T-cell (primary cell): ENCODE data around the gene SHLD2. TPM values are rescaled to one million over a fixed set of nuclear protein-coding genes. Genes with fewer than 3 reads are reported as not detected.
"Not testable (repeated sequence)": the region's sequence is repeated elsewhere in the genome, so short reads cannot be mapped to it uniquely, and the experiment has no call there.

Source experiments
- ATAC-seq, 4 experiments: fragments of 200-7000 bp in 3 of 4; fragments of 150-1000 bp in 1 of 4; cut with Tn5 transposase; replicated peaks in 1 of 4; 1 replicate in 3 of 4; 2 replicates in 1 of 4; pipeline ENCODE4 v1.10.0; 2021; ENCODE audit warnings: moderate library complexity in 3 of 4, mild to moderate bottlenecking in 2 of 4, moderate number of reproducible peaks in 1 of 4
- CTCF ChIA-PET, 2 donors: fragments of 300-600 bp; sonication (Branson Sonifier 250); formaldehyde crosslinking; loops; one replicate each; lab custom pipeline; 2022; ENCODE audit warnings: antibody characterized with exemption in 2 of 2; lab: Charles Lee
- POLR2A ChIA-PET, 2 donors: fragments of 300-600 bp; sonication (Branson Sonifier 250); formaldehyde crosslinking; loops; one replicate each; lab custom pipeline; 2022; ENCODE audit warnings: antibody characterized with exemption in 2 of 2; lab: Charles Lee
- DNase-seq, 35 experiments: peaks; one replicate each; pipeline versions ENCODE4 v3.0.0 to v3.0.0-alpha.2; 2013 to 2023
- H3K27ac ChIP-seq: one replicate; pipeline ENCODE4 v1.5.1; 2013; ENCODE audit warnings: low read length
- H3K27me3 ChIP-seq, 2 experiments: replicated peaks in 1 of 2; 1 replicate in 1 of 2; 2 replicates in 1 of 2; pipeline versions ENCODE4 v1.6.1 to v1.7.0; 2013; ENCODE audit warnings: low read length in 1 of 2, mixed read lengths in 1 of 2; ENCODE audit not compliant: control insufficient read depth in 2 of 2, insufficient read depth in 2 of 2; ENCODE audit errors: extremely low read depth in 1 of 2
- H3K36me3 ChIP-seq, 2 donors: 1 replicate in 1 of 2; 2 replicates in 1 of 2; pipeline versions ENCODE4 v1.6.1 to v1.7.0; 2013; ENCODE audit warnings: low read length in 1 of 2; ENCODE audit not compliant: control insufficient read depth in 2 of 2, insufficient read depth in 1 of 2; ENCODE audit errors: extremely low read depth in 1 of 2
- H3K4me1 ChIP-seq, 2 experiments: 1 replicate in 1 of 2; 2 replicates in 1 of 2; pipeline versions ENCODE4 v1.6.1 to v1.7.0; 2013; ENCODE audit warnings: low read length in 2 of 2, mixed read lengths in 1 of 2; ENCODE audit not compliant: insufficient read depth in 2 of 2, control insufficient read depth in 1 of 2; ENCODE audit errors: extremely low read depth in 1 of 2
- H3K4me3 ChIP-seq, 2 donors: 1 replicate in 1 of 2; 2 replicates in 1 of 2; pipeline versions ENCODE4 v1.5.1 to v1.7.0; 2013; ENCODE audit warnings: mild to moderate bottlenecking in 2 of 2, low read length in 1 of 2, moderate library complexity in 1 of 2; ENCODE audit not compliant: control insufficient read depth in 1 of 2; ENCODE audit errors: extremely low read depth in 1 of 2
- H3K9me3 ChIP-seq: 2 replicates; pipeline ENCODE4 v1.7.0; 2013
- H3K27ac Mint-ChIP-seq, 2 donors: one replicate each; pipeline ENCODE4 v1.8.0; 2020 to 2021; ENCODE audit warnings: mild to moderate bottlenecking in 2 of 2, mixed read lengths in 2 of 2
- H3K27me3 Mint-ChIP-seq, 2 donors: one replicate each; pipeline ENCODE4 v1.8.0; 2021 to 2022; ENCODE audit warnings: mixed read lengths in 2 of 2
- H3K36me3 Mint-ChIP-seq: one replicate; pipeline ENCODE4 v1.8.0; 2021; ENCODE audit warnings: mixed read lengths
- H3K4me1 Mint-ChIP-seq, 3 donors: one replicate each; pipeline ENCODE4 v1.8.0; 2020 to 2022; ENCODE audit warnings: mixed read lengths in 3 of 3, mild to moderate bottlenecking in 1 of 3
- H3K4me3 Mint-ChIP-seq, 3 donors: one replicate each; pipeline ENCODE4 v1.8.0; 2020 to 2022; ENCODE audit warnings: mild to moderate bottlenecking in 3 of 3, mixed read lengths in 3 of 3, moderate library complexity in 3 of 3
- H3K9me3 Mint-ChIP-seq, 3 donors: one replicate each; pipeline ENCODE4 v1.8.0; 2020 to 2022; ENCODE audit warnings: mixed read lengths in 3 of 3
- WGBS: methylation state at CpG from one replicate; pipeline ENCODE4 v1.1.5; 2013; ENCODE audit warnings: missing lambda C conversion rate; ENCODE audit not compliant: insufficient coverage; 5-methylcytosine and 5-hydroxymethylcytosine counted together
- total RNA-seq, 35 experiments: library from RNA in 6 of 35; stranded (reverse) in 6 of 35; fragments of 120-200 nt in 1 of 35; gene quantifications; one replicate each; pipeline versions ENCODE4 v1.2.1 to v1.2.4 and lab custom pipeline; 2013 to 2026

The SHLD2 gene
- total RNA-seq, 5 donors from 2014 or later (not counting 1 experiment from before 2014, with no cell fraction given) = 20.9 to 29.3 (median 22.1) TPM

DNA sequence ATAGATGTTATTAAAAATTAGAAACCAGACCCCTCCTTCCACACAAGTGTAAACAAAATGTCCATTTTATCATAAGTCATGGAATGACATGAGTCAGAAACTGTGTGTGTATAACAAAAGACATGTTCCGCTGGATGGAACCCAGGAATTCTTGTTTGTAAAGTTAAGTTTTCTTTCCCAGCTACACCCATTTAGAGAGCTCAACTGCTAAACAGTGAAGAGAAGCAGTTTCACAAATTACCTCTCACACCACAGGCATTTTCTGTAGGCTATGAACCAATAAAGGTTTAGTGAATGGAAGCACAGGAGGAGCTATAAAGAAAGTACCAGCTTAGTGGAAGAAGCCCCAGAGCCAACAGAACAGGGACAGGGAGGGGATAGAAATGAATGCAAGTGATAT is 12.8 kb upstream of the SHLD2 start:
- not testable (repeated sequence) for H3K9me3 Mint-ChIP-seq, DNase-seq, H3K4me3 ChIP-seq, H3K36me3 ChIP-seq, H3K4me3 Mint-ChIP-seq, ATAC-seq, H3K27ac ChIP-seq, H3K27me3 ChIP-seq, H3K27me3 Mint-ChIP-seq, H3K9me3 ChIP-seq
- CTCF ChIA-PET = interaction anchor here (0.7 kb wide), 2 partner anchors 13 to 29 kb away, joined by 3 to 5 read pairs; partner anchors contain the start of gene SHLD2 (in 1 of the 2)
- H3K4me1 Mint-ChIP-seq = peaks cover 58 to 61% (median 58%) of the 10 kb centered on the region in 3 donors
- peaks cover 4 to 16% of the 10 kb centered on the region in 2 experiments for H3K4me1 ChIP-seq
- H3K36me3 Mint-ChIP-seq = peaks cover 17% of the 10 kb centered on the region
- POLR2A ChIA-PET = interaction anchor here (0.5 to 0.7 kb wide), 3 partner anchors 27 to 575 kb away, joined by 3 to 8 read pairs (median 6); no protein-coding TSS in a partner anchor
- peak overlapping the region; percentile 56 to 73 for H3K27ac Mint-ChIP-seq
- no CpG with 5 or more reads among the region's 1 CpG for WGBS

DNA sequence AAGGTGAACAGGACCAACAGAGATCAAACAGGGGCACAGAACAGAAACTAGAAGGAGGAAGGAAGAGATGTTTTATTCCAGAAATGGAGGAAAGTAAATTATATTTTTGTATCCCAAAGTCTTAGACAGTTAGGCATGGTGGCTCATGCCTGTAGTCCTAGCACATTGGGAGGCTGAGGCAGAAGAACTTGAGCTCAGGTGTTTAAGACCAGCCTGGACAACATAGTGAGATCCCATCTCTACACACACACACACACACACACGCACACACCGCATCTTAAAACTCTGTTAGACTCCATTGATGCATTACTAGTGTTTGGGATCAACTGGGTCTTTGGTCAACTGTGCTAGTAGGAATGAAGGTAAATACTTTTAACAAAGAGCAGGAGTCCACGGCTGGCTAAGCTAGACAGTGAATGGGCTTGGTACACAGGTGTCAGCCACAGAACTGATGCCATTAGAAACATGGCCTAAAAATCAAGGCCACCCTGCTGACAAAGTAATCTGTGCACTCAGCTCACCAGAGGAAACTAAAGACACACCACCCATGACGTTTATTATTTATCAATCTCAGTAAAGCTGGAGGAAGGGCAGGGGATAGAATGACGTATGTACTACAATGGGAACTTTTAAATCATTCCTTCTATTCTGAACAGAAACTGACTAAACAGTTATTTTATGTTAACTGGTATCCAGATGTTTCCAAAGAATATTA is 11.3 kb upstream of the SHLD2 start:
- ATAC-seq (peak; percentile 51 to 80 (median 64)), DNase-seq (peak in 13 of 35 experiments; percentile 1 to 67 (median 17))
- peak overlapping the region; percentile 69 for H3K27ac ChIP-seq
- H3K9me3 ChIP-seq, H3K27me3 Mint-ChIP-seq, H3K9me3 Mint-ChIP-seq, H3K27me3 ChIP-seq, H3K4me3 ChIP-seq, H3K36me3 ChIP-seq: not testable (repeated sequence)
- no CpG with 5 or more reads among the region's 5 CpGs for WGBS
- Mint-ChIP-seq H3K4me1 (peaks cover 61 to 67% (median 66%) of the 10 kb centered on the region in 3 donors), H3K36me3 (peaks cover 26% of the 10 kb centered on the region), H3K27ac (peak overlapping the region; percentile 66 to 81), H3K4me3 (peak overlapping the region in 2 of 3 donors; percentile 3 to 6)
- ChIA-PET CTCF (interaction anchor here in 1 of 2 donors (0.7 to 1.7 kb wide), 3 partner anchors 9 to 17 kb away, joined by 4 to 5 read pairs (median 4); partner anchors contain the start of gene SHLD2), POLR2A (interaction anchor here (0.5 to 1.8 kb wide), 5 partner anchors 9 to 932 kb away, joined by 6 to 10 read pairs (median 7); partner anchors contain the start of gene SHLD2 (in 1 of the 2))
- H3K4me1 ChIP-seq = peaks cover 4 to 16% of the 10 kb centered on the region in 2 experiments

DNA sequence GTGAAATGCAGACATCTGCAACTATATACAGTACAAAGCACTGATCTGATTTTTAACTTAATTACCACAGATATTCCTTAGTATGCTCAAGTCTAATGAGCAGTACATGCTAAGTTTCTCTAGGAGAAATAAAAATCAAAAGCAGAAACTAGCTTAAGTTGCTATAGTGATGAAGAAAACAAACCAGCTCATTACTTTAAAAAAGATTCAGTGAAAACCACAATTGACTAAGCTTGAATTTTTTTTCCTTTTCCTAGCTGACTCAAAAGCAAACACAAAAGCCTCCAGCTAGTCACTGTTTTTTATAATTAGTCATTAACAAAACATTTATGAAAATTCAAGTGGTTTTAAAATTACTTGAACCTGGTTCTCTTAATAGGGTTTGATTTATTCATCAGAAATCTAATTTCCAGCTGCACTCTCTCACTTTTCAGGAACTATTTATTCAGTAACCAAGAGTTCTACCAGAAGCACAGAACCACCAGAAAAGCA is 10.7 kb upstream of the SHLD2 start:
- H3K27me3 Mint-ChIP-seq, H3K9me3 Mint-ChIP-seq, H3K27me3 ChIP-seq, H3K36me3 ChIP-seq, H3K4me3 ChIP-seq, H3K9me3 ChIP-seq: not testable (repeated sequence)
- ATAC-seq (peak; percentile 60 to 78 (median 62)), DNase-seq (peak in 1 of 35 experiments; percentile 45)
- Mint-ChIP-seq H3K4me1 (peaks cover 67 to 73% (median 70%) of the 10 kb centered on the region in 3 donors), H3K27ac (peak overlapping the region; percentile 77 to 81), H3K36me3 (peaks cover 30% of the 10 kb centered on the region), H3K4me3 (peak overlapping the region; percentile 3 to 34 (median 6))
- H3K27ac ChIP-seq = peak overlapping the region; percentile 69
- CTCF ChIA-PET = interaction anchor here (0.6 to 1.7 kb wide), 4 partner anchors 9 to 120 kb away, joined by 3 to 5 read pairs (median 4); partner anchors contain the start of gene SHLD2 (in 1 of the 2)
- POLR2A ChIA-PET = interaction anchor here (0.5 to 1.8 kb wide), 4 partner anchors 8 to 931 kb away, joined by 6 to 10 read pairs (median 7); partner anchors contain the start of gene SHLD2 (in 1 of the 2)
- peaks cover 4 to 16% of the 10 kb centered on the region in 2 experiments for H3K4me1 ChIP-seq

DNA sequence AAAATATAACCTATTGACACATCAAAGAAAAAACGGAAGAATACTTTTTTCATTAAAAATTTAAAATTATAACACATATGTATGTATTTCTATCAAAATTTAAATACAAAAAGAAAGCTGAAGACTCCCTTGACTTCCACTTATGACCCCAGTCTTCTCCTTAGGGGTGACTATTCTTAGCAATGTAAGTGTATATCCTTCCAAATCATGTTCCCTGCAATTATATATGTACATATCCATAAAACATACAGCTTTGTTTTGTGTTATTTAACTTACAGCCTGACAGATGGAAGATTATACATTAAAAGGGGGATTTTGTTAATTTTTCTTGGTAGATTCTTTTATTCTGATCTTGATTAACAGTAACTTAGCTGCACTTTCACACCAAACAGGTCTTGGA is 9.5 kb upstream of the SHLD2 start:
- POLR2A ChIA-PET = interaction anchor here (0.6 to 0.7 kb wide), 6 partner anchors 10 to 1902 kb away, joined by 3 to 13 read pairs (median 5); partner anchors contain the start of gene SHLD2 (in 1 of the 2)

DNA sequence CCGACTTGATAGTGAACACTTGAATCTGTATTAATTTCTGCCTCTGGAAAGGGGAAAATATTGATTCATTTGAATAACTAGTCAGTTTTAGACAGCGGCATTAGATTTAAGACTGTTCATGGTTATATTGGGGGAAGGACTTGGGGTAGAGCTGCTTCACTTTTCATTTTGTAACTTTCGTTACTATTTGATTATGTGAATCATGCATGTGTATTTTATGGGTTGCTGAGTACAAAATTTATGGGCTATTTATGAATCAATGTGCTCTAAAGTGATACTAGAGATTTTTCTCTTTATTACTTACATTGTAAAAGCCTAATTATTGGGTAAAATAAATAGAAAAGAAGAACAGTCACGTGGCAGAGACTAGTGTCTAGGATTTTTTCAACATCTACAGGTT is 5.3 kb upstream of the SHLD2 start:
- peaks cover 33% of the 10 kb centered on the region for H3K36me3 Mint-ChIP-seq
- ChIA-PET CTCF (no interaction called here), POLR2A (no interaction called here)
- H3K4me3 ChIP-seq = no peak overlapping the region
- peaks cover 14 to 23% of the 10 kb centered on the region in 2 experiments for H3K4me1 ChIP-seq
- ATAC-seq (no peak), DNase-seq (no peak)
- 100% methylated on average over 1 of the region's 4 CpGs for WGBS
- no peak overlapping the region for H3K27ac ChIP-seq
- no peaks in the 10 kb centered on the region for H3K27me3 ChIP-seq
- no peaks in the 10 kb centered on the region for H3K27me3 Mint-ChIP-seq
- peaks cover 0 to 4% of the 10 kb centered on the region in 2 donors for H3K36me3 ChIP-seq
- no peak overlapping the region for H3K4me3 Mint-ChIP-seq
- peaks cover 82 to 87% (median 86%) of the 10 kb centered on the region in 3 donors for H3K4me1 Mint-ChIP-seq
- H3K9me3 ChIP-seq = no peaks in the 10 kb centered on the region
- no peaks in the 10 kb centered on the region for H3K9me3 Mint-ChIP-seq
- peak overlapping the region; percentile 5 to 36 for H3K27ac Mint-ChIP-seq

More for the DNA sequence above, 9.5 kb upstream of the SHLD2 start:
- H3K36me3 ChIP-seq = peaks cover 0 to 4% of the 10 kb centered on the region in 2 donors
- H3K27me3 ChIP-seq = no peaks in the 10 kb centered on the region
- H3K4me3 ChIP-seq = no peak overlapping the region
- H3K9me3 ChIP-seq = no peaks in the 10 kb centered on the region
- no peak overlapping the region for H3K27ac ChIP-seq
- ATAC-seq = no peak
- peaks cover 36% of the 10 kb centered on the region for H3K36me3 Mint-ChIP-seq
- DNase-seq = no peak
- H3K4me3 Mint-ChIP-seq = no peak overlapping the region
- H3K27ac Mint-ChIP-seq = peak overlapping the region; percentile 2 to 53
- H3K9me3 Mint-ChIP-seq = no peaks in the 10 kb centered on the region
- CTCF ChIA-PET = interaction anchor here (0.6 to 1.3 kb wide), 3 partner anchors 7 to 28 kb away, joined by 3 to 4 read pairs (median 4); no protein-coding TSS in a partner anchor
- H3K4me1 Mint-ChIP-seq = peaks cover 79 to 82% (median 80%) of the 10 kb centered on the region in 3 donors
- no CpG with 5 or more reads among the region's 1 CpG for WGBS
- H3K27me3 Mint-ChIP-seq = no peaks in the 10 kb centered on the region
- H3K4me1 ChIP-seq = peaks cover 4 to 16% of the 10 kb centered on the region in 2 experiments

DNA sequence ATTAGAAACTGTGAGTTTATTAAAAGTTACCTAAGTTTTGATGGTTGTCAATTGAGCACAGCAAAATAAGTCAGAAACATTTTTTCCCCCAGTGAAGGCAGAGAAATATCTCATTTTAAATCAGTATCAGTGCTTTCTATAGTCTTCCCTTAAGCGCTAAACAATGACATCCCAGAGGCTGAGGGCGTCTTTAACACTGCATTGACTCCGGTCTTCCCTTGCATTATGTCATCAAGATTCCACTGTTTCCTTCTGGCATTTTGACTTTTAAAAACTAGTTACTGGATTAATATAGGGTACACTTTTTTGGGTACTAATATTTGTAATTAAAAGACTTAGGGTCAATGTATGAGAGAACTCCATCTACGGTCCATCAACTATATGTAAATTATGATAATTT is 4.2 kb upstream of the SHLD2 start:
- no peak overlapping the region for H3K27ac ChIP-seq
- ChIA-PET CTCF (no interaction called here), POLR2A (no interaction called here)
- Mint-ChIP-seq H3K9me3 (no peaks in the 10 kb centered on the region), H3K27ac (peak overlapping the region in 1 of 2 donors; percentile 48), H3K36me3 (peaks cover 29% of the 10 kb centered on the region), H3K4me3 (peak overlapping the region in 1 of 3 donors; percentile 85), H3K27me3 (no peaks in the 10 kb centered on the region), H3K4me1 (peaks cover 77 to 81% (median 78%) of the 10 kb centered on the region in 3 donors)
- DNase-seq (no peak), ATAC-seq (no peak)
- no CpG with 5 or more reads among the region's 4 CpGs for WGBS
- H3K27me3 ChIP-seq = no peaks in the 10 kb centered on the region
- peaks cover 15 to 23% of the 10 kb centered on the region in 2 experiments for H3K4me1 ChIP-seq
- no peak overlapping the region for H3K4me3 ChIP-seq
- no peaks in the 10 kb centered on the region for H3K9me3 ChIP-seq
- H3K36me3 ChIP-seq = peaks cover 0 to 4% of the 10 kb centered on the region in 2 donors
